DOHH2 (cell line): Measurements from ENCODE around the gene RFPL4A.
"Not testable (repeated sequence)": the region's sequence is repeated elsewhere in the genome, so short reads cannot be mapped to it uniquely, and the experiment has no call there.

ENCODE experiments used
- H3F3A ChIP-seq: fragments of 200-600 bp; sonication (generic), shearing (Covaris generic); 2 replicates; pipeline ENCODE4 v1.6.0; 2016; ENCODE audit warnings: antibody characterized with exemption, mild to moderate bottlenecking; ENCODE audit not compliant: control insufficient read depth, insufficient read depth
- H3K27ac ChIP-seq: fragments of 200-600 bp; sonication (generic); 2 replicates; pipeline ENCODE4 v1.5.1; 2014; ENCODE audit warnings: low read depth, mild to moderate bottlenecking, low read length, moderate library complexity
- H3K27me3 ChIP-seq: fragments of 200-600 bp; sonication (generic); 2 replicates; pipeline ENCODE4 v1.6.1; 2014; ENCODE audit warnings: mild to moderate bottlenecking, low read length, mixed read lengths; ENCODE audit not compliant: control insufficient read depth
- H3K36me3 ChIP-seq: fragments of 200-600 bp; sonication (generic); 2 replicates; pipeline ENCODE4 v1.6.1; 2014; ENCODE audit warnings: mild to moderate bottlenecking, low read length, moderate library complexity, mixed read lengths; ENCODE audit not compliant: control insufficient read depth
- H3K4me1 ChIP-seq: fragments of 200-600 bp; sonication (generic); 2 replicates; pipeline ENCODE4 v1.6.1; 2014; ENCODE audit warnings: mild to moderate bottlenecking, low read length, mixed read lengths; ENCODE audit not compliant: control insufficient read depth
- H3K4me2 ChIP-seq: fragments of 200-600 bp; sonication (generic); 2 replicates; pipeline ENCODE4 v1.6.0; 2014; ENCODE audit warnings: mild to moderate bottlenecking, low read length, moderate library complexity
- H3K4me3 ChIP-seq: fragments of 200-600 bp; sonication (generic); 2 replicates; pipeline ENCODE4 v1.5.1; 2014; ENCODE audit warnings: mild to moderate bottlenecking, low read length, mixed read lengths
- H3K79me2 ChIP-seq: fragments of 200-600 bp; sonication (generic); 2 replicates; pipeline ENCODE4 v1.6.1; 2014; ENCODE audit warnings: mild to moderate bottlenecking, low read length, mixed read lengths; ENCODE audit not compliant: control insufficient read depth
- H3K9me2 ChIP-seq: fragments of 200-600 bp; sonication (generic); replicated peaks from 2 replicates; pipeline ENCODE4 v1.6.1; 2014; ENCODE audit warnings: mild to moderate bottlenecking, low read length, mixed read lengths; ENCODE audit not compliant: control insufficient read depth
- H3K9me3 ChIP-seq: fragments of 200-600 bp; sonication (generic); 2 replicates; pipeline ENCODE4 v1.6.1; 2014; ENCODE audit warnings: antibody characterized with exemption, low read length, mixed read lengths; ENCODE audit not compliant: control insufficient read depth, insufficient read depth
- H4K20me1 ChIP-seq: fragments of 200-600 bp; sonication (generic); 2 replicates; pipeline ENCODE4 v1.6.0; 2014; ENCODE audit warnings: low read depth, mild to moderate bottlenecking, antibody characterized with exemption, low read length, moderate library complexity; ENCODE audit not compliant: control insufficient read depth, insufficient read depth
- EZH2phosphoT487 ChIP-seq: fragments of 200-600 bp; sonication (generic); IDR thresholded peaks from 2 replicates; pipeline ENCODE4 v1.6.1; 2017; ENCODE audit warnings: borderline replicate concordance, mild to moderate bottlenecking, antibody characterized with exemption, low read length, moderate library complexity, mixed read lengths
- TF ChIP-seq, protein P1 (sequence below): fragments of 200-600 bp; sonication (generic); IDR thresholded peaks from one replicate; pipeline ENCODE4 v1.5.1; 2014; ENCODE audit warnings: antibody characterized with exemption, mild to moderate bottlenecking, low read depth, low read length; ENCODE audit not compliant: poor library complexity, severe bottlenecking

The RFPL4A gene

GRCh38 chr19:55723491-55723890 is 35.4 kb upstream of the RFPL4A start:
- H3F3A ChIP-seq: no peaks in the 10 kb centered on the region
- TF ChIP-seq, protein P1, sequence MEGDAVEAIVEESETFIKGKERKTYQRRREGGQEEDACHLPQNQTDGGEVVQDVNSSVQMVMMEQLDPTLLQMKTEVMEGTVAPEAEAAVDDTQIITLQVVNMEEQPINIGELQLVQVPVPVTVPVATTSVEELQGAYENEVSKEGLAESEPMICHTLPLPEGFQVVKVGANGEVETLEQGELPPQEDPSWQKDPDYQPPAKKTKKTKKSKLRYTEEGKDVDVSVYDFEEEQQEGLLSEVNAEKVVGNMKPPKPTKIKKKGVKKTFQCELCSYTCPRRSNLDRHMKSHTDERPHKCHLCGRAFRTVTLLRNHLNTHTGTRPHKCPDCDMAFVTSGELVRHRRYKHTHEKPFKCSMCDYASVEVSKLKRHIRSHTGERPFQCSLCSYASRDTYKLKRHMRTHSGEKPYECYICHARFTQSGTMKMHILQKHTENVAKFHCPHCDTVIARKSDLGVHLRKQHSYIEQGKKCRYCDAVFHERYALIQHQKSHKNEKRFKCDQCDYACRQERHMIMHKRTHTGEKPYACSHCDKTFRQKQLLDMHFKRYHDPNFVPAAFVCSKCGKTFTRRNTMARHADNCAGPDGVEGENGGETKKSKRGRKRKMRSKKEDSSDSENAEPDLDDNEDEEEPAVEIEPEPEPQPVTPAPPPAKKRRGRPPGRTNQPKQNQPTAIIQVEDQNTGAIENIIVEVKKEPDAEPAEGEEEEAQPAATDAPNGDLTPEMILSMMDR: no peak
- TF ChIP-seq EZH2phosphoT487: no peak
- H3K27me3 ChIP-seq: 0 out of 2 replicates have a peak, but pooled peaks cover 2% of the 10 kb centered on the region
- no peaks in the 10 kb centered on the region for H3K9me2 ChIP-seq
- H4K20me1 ChIP-seq: no peaks in the 10 kb centered on the region
- no peak overlapping the region for H3K4me2 ChIP-seq
- no peak overlapping the region for H3K27ac ChIP-seq
- no peaks in the 10 kb centered on the region for H3K36me3 ChIP-seq
- no peaks in the 10 kb centered on the region for H3K4me1 ChIP-seq
- H3K9me3 ChIP-seq: peaks cover 7% of the 10 kb centered on the region
- H3K79me2 ChIP-seq: no peaks in the 10 kb centered on the region
- no peak overlapping the region for H3K4me3 ChIP-seq

DNA sequence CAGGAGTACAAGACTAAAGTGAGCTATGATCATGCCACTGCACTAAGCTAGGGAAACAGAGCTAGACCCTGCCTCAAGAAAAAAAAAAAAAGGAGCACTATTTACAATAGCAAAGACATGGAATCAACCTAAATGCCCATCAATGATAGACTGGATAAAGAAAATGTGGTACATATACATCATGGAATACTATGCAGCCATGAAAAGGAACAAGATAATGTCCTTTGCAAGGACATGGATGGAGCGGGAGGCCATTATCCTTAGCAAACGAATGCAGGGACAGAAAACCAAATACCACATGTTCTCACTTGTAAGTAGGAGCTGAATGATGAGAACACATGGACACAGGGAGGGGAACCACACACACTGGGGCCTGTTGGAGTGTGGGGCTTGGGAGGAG is 28.5 kb upstream of the RFPL4A start:
- not testable (repeated sequence) for H3K9me3 ChIP-seq, H3K4me2 ChIP-seq, H3K9me2 ChIP-seq, H3K27ac ChIP-seq, H3K27me3 ChIP-seq, H3K4me3 ChIP-seq, H3K36me3 ChIP-seq, H3K79me2 ChIP-seq, H3F3A ChIP-seq, H3K4me1 ChIP-seq, H4K20me1 ChIP-seq

DNA sequence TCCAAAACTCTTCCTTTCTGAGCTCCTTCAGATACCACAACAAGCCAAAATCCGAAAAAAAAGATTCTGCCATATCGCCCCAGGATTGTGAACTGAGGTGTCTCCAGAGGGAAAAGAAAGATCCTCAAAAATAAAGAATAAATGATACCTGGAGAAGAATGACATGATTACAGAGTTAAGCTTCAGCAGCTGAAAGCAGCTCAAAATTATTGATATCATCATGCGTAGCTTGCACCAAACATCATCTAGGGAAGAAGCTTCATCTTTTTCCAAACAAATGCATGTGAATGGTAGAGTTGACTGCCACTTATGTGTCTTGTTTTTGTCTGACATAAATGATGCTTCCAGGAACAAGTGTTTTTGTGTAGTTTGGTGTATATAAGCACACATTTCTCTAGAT is 20.6 kb upstream of the RFPL4A start, which contains the start of gene NLRP9:
NLRP9 (minus strand) TSS at position 101 of the 400 bp plus-strand sequence; CDS start at position 73, 28 bp downstream.
- no peaks in the 10 kb centered on the region for H4K20me1 ChIP-seq
- H3K9me2 ChIP-seq: no peaks in the 10 kb centered on the region
- no peak within 1 kb of the TSS for H3K27ac ChIP-seq
- H3K27me3 ChIP-seq: no peaks in the 10 kb centered on the region; the same call in 1 of the 2 replicates
- H3K4me2 ChIP-seq: no peak within 1 kb of the TSS
- no peaks in the 10 kb centered on the region for H3K4me1 ChIP-seq
- no peaks in the 10 kb centered on the region for H3K36me3 ChIP-seq
- no peak within 1 kb of the TSS for H3K4me3 ChIP-seq
- TF ChIP-seq EZH2phosphoT487: no peak
- TF ChIP-seq, protein P1: no peak
- H3F3A ChIP-seq: no peaks in the 10 kb centered on the region
- H3K9me3 ChIP-seq: no peaks in the 10 kb centered on the region
- no peaks in the 10 kb centered on the region for H3K79me2 ChIP-seq

- Histone ChIP-seq H4K20me1 (no peaks in the 10 kb centered on the region), H3K27ac (no peak overlapping the region), H3K27me3 (peaks cover 3% of the 10 kb centered on the region; the same call in 1 of the 2 replicates), H3K36me3 (no peaks in the 10 kb centered on the region), H3K79me2 (no peaks in the 10 kb centered on the region), H3K4me2 (no peak overlapping the region), H3K9me2 (no peaks in the 10 kb centered on the region), H3K4me3 (no peak overlapping the region), H3K9me3 (no peaks in the 10 kb centered on the region), H3K4me1 (no peaks in the 10 kb centered on the region), H3F3A (no peaks in the 10 kb centered on the region)
- TF ChIP-seq, protein P1: no peak
- no peak for TF ChIP-seq EZH2phosphoT487
Measured at GRCh38 chr19:55750715-55751114, 8.2 kb upstream of the RFPL4A start.
